T-helper 17 cell (primary cell): ENCODE results near the gene GSDMA. TPM values are rescaled to one million over a fixed set of nuclear protein-coding genes. Genes with fewer than 3 reads are reported as not detected.

Experiments used
- ATAC-seq: fragments of 150-1000 bp; cut with Tn5 transposase; 2 replicates; pipeline ENCODE4 v1.10.0; 2021; ENCODE audit warnings: mild to moderate bottlenecking, moderate library complexity
- DNase-seq, 3 donors: peaks; one replicate each; pipeline versions ENCODE4 v3.0.0 to v3.0.0-alpha.2; 2020 to 2021
- H3K9me3 ChIP-seq: one replicate; pipeline ENCODE4 v1.7.0; 2013; ENCODE audit warnings: low read length, mild to moderate bottlenecking; ENCODE audit not compliant: control insufficient read depth, poor library complexity, severe bottlenecking
- H3K27ac Mint-ChIP-seq: one replicate; pipeline ENCODE4 v1.8.0; 2022; ENCODE audit warnings: mild to moderate bottlenecking, moderate library complexity, mixed read lengths
- H3K27me3 Mint-ChIP-seq: one replicate; pipeline ENCODE4 v1.8.0; 2022; ENCODE audit warnings: mixed read lengths
- H3K36me3 Mint-ChIP-seq: one replicate; pipeline ENCODE4 v1.8.0; 2022; ENCODE audit warnings: low read depth, mixed read lengths
- H3K4me1 Mint-ChIP-seq: one replicate; pipeline ENCODE4 v1.8.0; 2022; ENCODE audit warnings: mild to moderate bottlenecking, mixed read lengths
- H3K4me3 Mint-ChIP-seq: one replicate; pipeline ENCODE4 v1.8.0; 2022; ENCODE audit warnings: mild to moderate bottlenecking, moderate library complexity, mixed read lengths
- total RNA-seq, 4 donors: library from RNA in 2 of 4; stranded (reverse) in 2 of 4; gene quantifications; one replicate each; pipeline ENCODE4 v1.2.3 and lab custom pipeline; 2022 to 2026

GSDMA gene
- total RNA-seq, 2 donors from 2014 or later, result 0.26 TPM; not detected in 1

GRCh38 chr17:39926135-39926587 lies 36.6 kb upstream of the GSDMA start:
- Mint-ChIP-seq H3K27me3 (no peaks in the 10 kb centered on the region), H3K36me3 (peaks cover 7% of the 10 kb centered on the region), H3K27ac (peak overlapping the region; percentile 97), H3K4me1 (peaks cover 43% of the 10 kb centered on the region), H3K4me3 (peak overlapping the region; percentile 94)
- no peaks in the 10 kb centered on the region for H3K9me3 ChIP-seq
- ATAC-seq (peak; percentile 72), DNase-seq (peak in 1 of 3 donors; percentile 36)

- H3K9me3 ChIP-seq, result no peaks in the 10 kb centered on the region
- peaks cover 7% of the 10 kb centered on the region for H3K36me3 Mint-ChIP-seq
- H3K4me3 Mint-ChIP-seq, result peak overlapping the region; percentile 94
- ATAC-seq (peak; percentile 71), DNase-seq (peak; percentile 31 to 37 (median 36))
- H3K27ac Mint-ChIP-seq, result peak overlapping the region; percentile 97
- H3K27me3 Mint-ChIP-seq, result no peaks in the 10 kb centered on the region
- H3K4me1 Mint-ChIP-seq, result peaks cover 38% of the 10 kb centered on the region
Measured at GRCh38 chr17:39926588-39927100, 36.2 kb upstream of the GSDMA start.

- peak within 1 kb of the TSS; percentile 97 for H3K27ac Mint-ChIP-seq
- H3K36me3 Mint-ChIP-seq, result peaks cover 7% of the 10 kb centered on the region
- peak; percentile 88 for ATAC-seq
- peak; percentile 84 to 86 (median 85) for DNase-seq
- peaks cover 33% of the 10 kb centered on the region for H3K4me1 Mint-ChIP-seq
- no peaks in the 10 kb centered on the region for H3K27me3 Mint-ChIP-seq
- H3K4me3 Mint-ChIP-seq, result peak within 1 kb of the TSS; percentile 94
- H3K9me3 ChIP-seq, result no peaks in the 10 kb centered on the region
Measured at GRCh38 chr17:39927101-39927928, 35.5 kb upstream of the GSDMA start, which contains the start of the genes LRRC3C and ORMDL3. LRRC3C (plus strand) TSS chr17:39927732; CDS start chr17:39941524, 13,792 bp downstream. ORMDL3 (minus strand) TSS chr17:39927601; CDS start chr17:39924203, 3,398 bp downstream.

- no peak for ATAC-seq
- peak overlapping the region; percentile 94 for H3K4me3 Mint-ChIP-seq
- peaks cover 6% of the 10 kb centered on the region for H3K36me3 Mint-ChIP-seq
- H3K9me3 ChIP-seq, result no peaks in the 10 kb centered on the region
- DNase-seq, result no peak
- peaks cover 26% of the 10 kb centered on the region for H3K4me1 Mint-ChIP-seq
- peak overlapping the region; percentile 97 for H3K27ac Mint-ChIP-seq
- H3K27me3 Mint-ChIP-seq, result no peaks in the 10 kb centered on the region
Measured at GRCh38 chr17:39927929-39928857, 34.6 kb upstream of the GSDMA start.

- Mint-ChIP-seq H3K4me3 (peak overlapping the region; percentile 12), H3K4me1 (peaks cover 25% of the 10 kb centered on the region), H3K27ac (no peak overlapping the region), H3K27me3 (no peaks in the 10 kb centered on the region), H3K36me3 (peaks cover 4% of the 10 kb centered on the region)
- no peaks in the 10 kb centered on the region for H3K9me3 ChIP-seq
- no peak for DNase-seq
- no peak for ATAC-seq
Measured at GRCh38 chr17:39928858-39929645, 33.8 kb upstream of the GSDMA start.

- Mint-ChIP-seq H3K36me3 (peaks cover 4% of the 10 kb centered on the region), H3K27ac (no peak overlapping the region), H3K4me3 (no peak overlapping the region), H3K4me1 (peaks cover 18% of the 10 kb centered on the region), H3K27me3 (no peaks in the 10 kb centered on the region)
- no peak for ATAC-seq
- DNase-seq, result no peak
- no peaks in the 10 kb centered on the region for H3K9me3 ChIP-seq
Measured at GRCh38 chr17:39929646-39930407, 33.0 kb upstream of the GSDMA start.

- Mint-ChIP-seq H3K36me3 (no peaks in the 10 kb centered on the region), H3K4me3 (no peak overlapping the region), H3K27ac (no peak overlapping the region), H3K27me3 (no peaks in the 10 kb centered on the region), H3K4me1 (no peaks in the 10 kb centered on the region)
- H3K9me3 ChIP-seq, result no peaks in the 10 kb centered on the region
- no peak for ATAC-seq
- no peak for DNase-seq
Measured at GRCh38 chr17:39933912-39934311, 28.9 kb upstream of the GSDMA start.

GRCh38 chr17:39934324-39934723 lies 28.5 kb upstream of the GSDMA start:
- Mint-ChIP-seq H3K4me3 (no peak overlapping the region), H3K4me1 (no peaks in the 10 kb centered on the region), H3K27ac (no peak overlapping the region), H3K27me3 (no peaks in the 10 kb centered on the region), H3K36me3 (no peaks in the 10 kb centered on the region)
- DNase-seq (no peak), ATAC-seq (no peak)
- no peaks in the 10 kb centered on the region for H3K9me3 ChIP-seq

GRCh38 chr17:39935909-39936308 lies 26.9 kb upstream of the GSDMA start:
- no peak for ATAC-seq
- no peaks in the 10 kb centered on the region for H3K27me3 Mint-ChIP-seq
- H3K4me1 Mint-ChIP-seq, result peaks cover 7% of the 10 kb centered on the region
- H3K27ac Mint-ChIP-seq, result peak overlapping the region; percentile 60
- DNase-seq, result no peak
- no peak overlapping the region for H3K4me3 Mint-ChIP-seq
- H3K9me3 ChIP-seq, result no peaks in the 10 kb centered on the region
- H3K36me3 Mint-ChIP-seq, result no peaks in the 10 kb centered on the region

GRCh38 chr17:39937447-39937846 lies 25.4 kb upstream of the GSDMA start:
- Mint-ChIP-seq H3K36me3 (no peaks in the 10 kb centered on the region), H3K27ac (no peak overlapping the region), H3K4me3 (no peak overlapping the region), H3K27me3 (peaks cover 3% of the 10 kb centered on the region), H3K4me1 (peaks cover 11% of the 10 kb centered on the region)
- H3K9me3 ChIP-seq, result no peaks in the 10 kb centered on the region
- DNase-seq (no peak), ATAC-seq (no peak)

GRCh38 chr17:39938140-39938869 lies 24.5 kb upstream of the GSDMA start:
- ATAC-seq (no peak), DNase-seq (no peak)
- no peaks in the 10 kb centered on the region for H3K9me3 ChIP-seq
- peak overlapping the region; percentile 91 for H3K27ac Mint-ChIP-seq
- no peak overlapping the region for H3K4me3 Mint-ChIP-seq
- H3K27me3 Mint-ChIP-seq, result peaks cover 7% of the 10 kb centered on the region
- H3K4me1 Mint-ChIP-seq, result peaks cover 11% of the 10 kb centered on the region
- no peaks in the 10 kb centered on the region for H3K36me3 Mint-ChIP-seq
